ENCODE data around the gene MLLT6. TPM values are rescaled to one million over a fixed set of nuclear protein-coding genes. Genes with fewer than 3 reads are reported as not detected.
A peak's percentile ranks its signal among the peaks of the same experiment; 100 is the strongest.

MLLT6 gene
- total RNA-seq, 1 experiment from 2014 or later: 50.6 TPM

DNA sequence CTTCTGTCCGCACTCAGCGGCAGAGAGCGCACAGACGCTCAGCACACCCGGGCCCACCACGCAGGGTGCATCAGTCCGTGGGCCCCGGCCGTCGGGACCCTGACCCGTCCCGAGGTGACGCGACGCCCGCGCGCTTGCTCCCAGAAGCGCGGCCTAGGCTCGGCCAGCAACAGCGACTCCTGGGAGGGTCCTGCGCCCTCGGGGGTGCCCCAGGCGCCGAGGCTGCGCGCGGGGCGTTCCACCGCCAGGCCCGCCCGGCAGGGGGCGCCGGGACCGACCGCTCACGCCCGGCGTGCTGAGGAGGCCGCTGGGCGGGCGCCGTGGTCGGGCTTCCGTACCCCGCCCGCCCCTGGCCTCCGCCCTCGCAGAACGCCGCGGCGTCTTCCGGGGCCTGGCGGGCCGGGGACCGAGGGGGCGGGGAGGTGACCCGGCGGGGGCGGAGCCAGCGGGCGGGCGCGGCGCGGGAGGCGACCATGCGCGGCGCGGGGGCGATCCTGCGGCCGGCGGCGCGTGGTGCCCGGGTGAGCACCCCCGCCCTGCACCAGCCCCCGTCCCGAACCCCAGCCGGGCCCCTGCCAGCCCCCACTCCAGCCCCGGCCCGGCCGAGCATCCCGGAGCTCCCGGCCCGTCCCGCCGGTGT is 24.9 kb downstream of the MLLT6 start, which contains the start of gene CISD3:
Gene CISD3 (plus strand): TSS at position 456 of the 640 bp plus-strand sequence. CDS start 18 bp downstream, at position 474.
- H3K27ac ChIP-seq (ENCODE audit: low read length): peak within 1 kb of the TSS; percentile 90
- TF ChIP-seq POLR2AphosphoS5 (IDR thresholded peaks at IDR 0.05; ENCODE audit: low read depth, low read length) (0 out of 2 replicates have a peak, but pooled peaks have one; percentile 35), SIN3A (IDR thresholded peaks at IDR 0.05; ENCODE audit: borderline replicate concordance, insufficient read depth, low read depth, low read length) (peak; percentile 61; the same call in 1 of the 2 replicates), TCF7L2 (IDR thresholded peaks at IDR 0.05; ENCODE audit: low read depth, low read length) (no peak)
- TF ChIP-seq, protein P1, sequence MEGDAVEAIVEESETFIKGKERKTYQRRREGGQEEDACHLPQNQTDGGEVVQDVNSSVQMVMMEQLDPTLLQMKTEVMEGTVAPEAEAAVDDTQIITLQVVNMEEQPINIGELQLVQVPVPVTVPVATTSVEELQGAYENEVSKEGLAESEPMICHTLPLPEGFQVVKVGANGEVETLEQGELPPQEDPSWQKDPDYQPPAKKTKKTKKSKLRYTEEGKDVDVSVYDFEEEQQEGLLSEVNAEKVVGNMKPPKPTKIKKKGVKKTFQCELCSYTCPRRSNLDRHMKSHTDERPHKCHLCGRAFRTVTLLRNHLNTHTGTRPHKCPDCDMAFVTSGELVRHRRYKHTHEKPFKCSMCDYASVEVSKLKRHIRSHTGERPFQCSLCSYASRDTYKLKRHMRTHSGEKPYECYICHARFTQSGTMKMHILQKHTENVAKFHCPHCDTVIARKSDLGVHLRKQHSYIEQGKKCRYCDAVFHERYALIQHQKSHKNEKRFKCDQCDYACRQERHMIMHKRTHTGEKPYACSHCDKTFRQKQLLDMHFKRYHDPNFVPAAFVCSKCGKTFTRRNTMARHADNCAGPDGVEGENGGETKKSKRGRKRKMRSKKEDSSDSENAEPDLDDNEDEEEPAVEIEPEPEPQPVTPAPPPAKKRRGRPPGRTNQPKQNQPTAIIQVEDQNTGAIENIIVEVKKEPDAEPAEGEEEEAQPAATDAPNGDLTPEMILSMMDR (IDR thresholded peaks at IDR 0.05): peak; percentile 83
- intact Hi-C loops (cut with micrococcal nuclease; ENCODE audit: unreplicated experiment): loop anchor here (5.0 kb wide), 1 partner anchor 53 kb away; no protein-coding TSS in a partner anchor
- H3K4me1 ChIP-seq (ENCODE audit: control insufficient read depth, insufficient read depth, low read length): peaks cover 32% of the 10 kb centered on the region
- no TSS peak for BruUV-seq (replicated peaks)
- peak within 1 kb of the TSS; percentile 69 to 83 for H3K4me3 ChIP-seq (ENCODE audit: low read depth in 2 of 2, low read length in 2 of 2)
- ATAC-seq (peak; percentile 93), DNase-seq (ENCODE audit: low read depth, low spot score) (no peak)
- H3K27me3 ChIP-seq (ENCODE audit: control insufficient read depth, insufficient read depth, low read length): no peaks in the 10 kb centered on the region
- H3K9me3 ChIP-seq (ENCODE audit: control insufficient read depth, insufficient read depth, low read depth, low read length): no peaks in the 10 kb centered on the region
- no peaks in the 10 kb centered on the region; the same call in 1 of the 2 replicates for H3K36me3 ChIP-seq (ENCODE audit: control insufficient read depth, insufficient read depth, low read length)
- in situ Hi-C loops (cut with HindIII; ENCODE audit: low pct_unique_long_range_greater_than_20kb, low sequenced_read_pairs): no loop called here
- CTCF ChIA-PET: interaction anchor here (1.0 kb wide), 1 partner anchor 67 kb away, joined by 4 read pairs; no protein-coding TSS in a partner anchor
- POLR2A ChIA-PET: no interaction called here

DNA sequence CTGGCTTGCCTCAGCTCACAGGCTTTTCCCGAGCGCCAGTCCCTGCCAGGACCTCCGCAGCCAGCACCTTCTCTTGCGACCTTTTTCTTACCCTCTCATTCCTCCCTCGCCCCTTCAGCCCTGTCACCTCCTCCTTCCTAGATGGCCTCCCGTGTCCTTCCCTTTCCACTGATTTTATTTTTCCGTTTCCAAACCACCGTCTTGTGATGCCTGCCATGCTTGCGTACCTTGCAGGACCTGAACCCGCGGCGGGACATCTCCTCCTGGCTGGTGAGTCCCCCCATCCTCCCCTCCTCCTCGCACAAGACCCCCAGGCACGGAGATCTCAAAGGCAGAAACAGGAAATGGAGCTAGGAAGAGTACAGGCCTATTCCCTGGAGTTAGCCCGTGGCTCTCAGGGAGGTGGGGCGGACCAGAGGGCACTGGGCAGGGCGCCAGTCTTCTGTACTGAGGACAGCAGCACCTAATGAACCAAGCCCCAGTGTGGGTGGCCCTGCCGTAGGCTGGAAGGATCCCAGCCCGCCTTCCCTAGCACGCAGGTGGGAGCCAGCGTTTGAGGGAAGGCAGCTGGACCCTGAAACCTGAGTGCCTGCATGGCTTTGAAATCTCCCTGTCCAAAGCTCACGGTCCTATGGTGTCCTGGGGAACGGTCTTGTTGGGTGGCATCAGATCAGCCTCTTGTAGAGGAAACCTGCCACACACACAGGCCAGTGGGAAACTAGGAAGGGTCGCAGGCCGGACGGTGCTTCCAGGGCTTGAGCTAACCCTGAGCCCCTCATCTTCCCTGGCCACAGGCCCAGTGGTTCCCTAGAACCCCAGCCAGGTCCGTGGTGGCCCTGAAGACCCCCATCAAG is 25.7 kb downstream of the MLLT6 start:
- intact Hi-C loops (cut with micrococcal nuclease; ENCODE audit: unreplicated experiment): loop anchor here (5.0 kb wide), 1 partner anchor 53 kb away; no protein-coding TSS in a partner anchor
- TF ChIP-seq, protein P2, sequence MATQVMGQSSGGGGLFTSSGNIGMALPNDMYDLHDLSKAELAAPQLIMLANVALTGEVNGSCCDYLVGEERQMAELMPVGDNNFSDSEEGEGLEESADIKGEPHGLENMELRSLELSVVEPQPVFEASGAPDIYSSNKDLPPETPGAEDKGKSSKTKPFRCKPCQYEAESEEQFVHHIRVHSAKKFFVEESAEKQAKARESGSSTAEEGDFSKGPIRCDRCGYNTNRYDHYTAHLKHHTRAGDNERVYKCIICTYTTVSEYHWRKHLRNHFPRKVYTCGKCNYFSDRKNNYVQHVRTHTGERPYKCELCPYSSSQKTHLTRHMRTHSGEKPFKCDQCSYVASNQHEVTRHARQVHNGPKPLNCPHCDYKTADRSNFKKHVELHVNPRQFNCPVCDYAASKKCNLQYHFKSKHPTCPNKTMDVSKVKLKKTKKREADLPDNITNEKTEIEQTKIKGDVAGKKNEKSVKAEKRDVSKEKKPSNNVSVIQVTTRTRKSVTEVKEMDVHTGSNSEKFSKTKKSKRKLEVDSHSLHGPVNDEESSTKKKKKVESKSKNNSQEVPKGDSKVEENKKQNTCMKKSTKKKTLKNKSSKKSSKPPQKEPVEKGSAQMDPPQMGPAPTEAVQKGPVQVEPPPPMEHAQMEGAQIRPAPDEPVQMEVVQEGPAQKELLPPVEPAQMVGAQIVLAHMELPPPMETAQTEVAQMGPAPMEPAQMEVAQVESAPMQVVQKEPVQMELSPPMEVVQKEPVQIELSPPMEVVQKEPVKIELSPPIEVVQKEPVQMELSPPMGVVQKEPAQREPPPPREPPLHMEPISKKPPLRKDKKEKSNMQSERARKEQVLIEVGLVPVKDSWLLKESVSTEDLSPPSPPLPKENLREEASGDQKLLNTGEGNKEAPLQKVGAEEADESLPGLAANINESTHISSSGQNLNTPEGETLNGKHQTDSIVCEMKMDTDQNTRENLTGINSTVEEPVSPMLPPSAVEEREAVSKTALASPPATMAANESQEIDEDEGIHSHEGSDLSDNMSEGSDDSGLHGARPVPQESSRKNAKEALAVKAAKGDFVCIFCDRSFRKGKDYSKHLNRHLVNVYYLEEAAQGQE (IDR thresholded peaks at IDR 0.05; ENCODE audit: insufficient read depth in 1 of 2, low read depth in 2 of 2, low read length in 1 of 2): no peak
- TF ChIP-seq, protein P1 (IDR thresholded peaks at IDR 0.05): no peak
- Histone ChIP-seq H3K27me3 (ENCODE audit: control insufficient read depth, insufficient read depth, low read length) (no peaks in the 10 kb centered on the region), H3K4me3 (ENCODE audit: low read depth in 2 of 2, low read length in 2 of 2) (peak overlapping the region; percentile 69 to 83), H3K4me1 (ENCODE audit: control insufficient read depth, insufficient read depth, low read length) (peaks cover 39% of the 10 kb centered on the region), H3K9me3 (ENCODE audit: control insufficient read depth, insufficient read depth, low read depth, low read length) (no peaks in the 10 kb centered on the region), H3K27ac (ENCODE audit: low read length) (peak overlapping the region; percentile 90), H3K36me3 (ENCODE audit: control insufficient read depth, insufficient read depth, low read length) (no peaks in the 10 kb centered on the region; the same call in 1 of the 2 replicates)
- CTCF ChIA-PET: interaction anchor here (1.0 kb wide), 1 partner anchor 67 kb away, joined by 4 read pairs; no protein-coding TSS in a partner anchor
- DNase-seq (ENCODE audit: low read depth, low spot score) (no peak), ATAC-seq (peak; percentile 36)
- BruUV-seq (replicated peaks): no TSS peak
- POLR2A ChIA-PET: no interaction called here
- in situ Hi-C loops (cut with HindIII; ENCODE audit: low pct_unique_long_range_greater_than_20kb, low sequenced_read_pairs): no loop called here

All from Panc1 (cell line).